HEK293T (cell line): ENCODE data around the gene RASA3.

Experiments
- BHLHE40 ChIP-seq: fragments of 450-650 bp; IDR thresholded peaks from 2 replicates; pipeline ENCODE4 v1.6.1; 2016; ENCODE audit warnings: mild to moderate bottlenecking, moderate library complexity, borderline replicate concordance
- CTBP1 ChIP-seq: fragments of 450-650 bp; IDR thresholded peaks from 2 replicates; pipeline ENCODE4 v1.6.1; 2016; ENCODE audit warnings: borderline replicate concordance
- ELF4 ChIP-seq: fragments of 450-650 bp; IDR thresholded peaks from 2 replicates; pipeline ENCODE4 v1.6.1; 2017; ENCODE audit warnings: antibody characterized with exemption
- HDGF ChIP-seq: fragments of 450-650 bp; IDR thresholded peaks from 2 replicates; pipeline ENCODE4 v1.6.1; 2017; ENCODE audit warnings: antibody characterized with exemption, borderline replicate concordance
- NFRKB ChIP-seq: fragments of 450-650 bp; IDR thresholded peaks from 2 replicates; pipeline ENCODE4 v1.6.1; 2016; ENCODE audit warnings: mild to moderate bottlenecking, moderate library complexity
- SP1 ChIP-seq: fragments of 450-650 bp; IDR thresholded peaks from 2 replicates; pipeline ENCODE4 v1.6.1; 2017

- TF ChIP-seq BHLHE40 (no peak), NFRKB (no peak), CTBP1 (no peak), ELF4 (no peak), SP1 (no peak), HDGF (no peak)
Observed at GRCh38 chr13:113981194-113981605, 151.2 kb downstream of the RASA3 start.
